Astrocyte of the spinal cord (primary cell): ENCODE results near the gene LRRC7.

ENCODE experiments used
- DNase-seq: peaks from one replicate; pipeline ENCODE4 v3.0.0; 2011; ENCODE audit warnings: low read depth, low spot score
- H3K4me3 ChIP-seq: 2 replicates; pipeline ENCODE4 v1.5.1; 2011; ENCODE audit warnings: low read depth, mild to moderate bottlenecking, low read length, moderate library complexity
- CTCF ChIP-seq: IDR thresholded peaks from 2 replicates; pipeline ENCODE4 v1.5.1; 2012; ENCODE audit warnings: low read depth, mild to moderate bottlenecking, low read length, inconsistent platforms
- in situ Hi-C: cut with HindIII; loops from 2 replicates; pipeline ENCODE4 v1.10.0; 2017; ENCODE audit warnings: low sequenced_read_pairs

LRRC7 gene

DNA sequence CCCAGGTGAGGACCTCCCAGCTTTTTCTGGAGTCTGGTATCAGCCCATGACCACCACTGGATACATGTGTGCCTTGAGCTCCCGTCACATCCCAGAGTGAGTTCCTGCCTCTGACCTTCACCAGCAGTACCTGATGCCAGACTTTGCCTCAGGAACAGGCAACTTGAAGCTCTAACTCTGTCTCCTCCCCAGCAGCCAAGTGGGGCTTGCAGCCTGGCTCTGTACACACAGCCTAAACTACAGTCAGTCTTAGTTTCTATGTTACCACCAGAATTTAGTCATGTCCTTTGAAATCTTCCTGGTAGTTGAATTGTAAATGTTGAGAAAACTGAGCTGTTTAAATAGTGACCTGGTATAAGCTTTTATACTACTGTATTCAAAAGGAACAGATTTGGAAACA is 431.1 kb downstream of the LRRC7 start:
- in situ Hi-C loops, result no loop called here
- DNase-seq, result no peak
- no peak for TF ChIP-seq CTCF
- no peak overlapping the region for H3K4me3 ChIP-seq

- DNase-seq, result no peak
- TF ChIP-seq CTCF, result no peak
- in situ Hi-C loops, result no loop called here
These were observed 435.6 kb downstream of the LRRC7 start for GRCh38 chr1:70003211-70003908.

DNA sequence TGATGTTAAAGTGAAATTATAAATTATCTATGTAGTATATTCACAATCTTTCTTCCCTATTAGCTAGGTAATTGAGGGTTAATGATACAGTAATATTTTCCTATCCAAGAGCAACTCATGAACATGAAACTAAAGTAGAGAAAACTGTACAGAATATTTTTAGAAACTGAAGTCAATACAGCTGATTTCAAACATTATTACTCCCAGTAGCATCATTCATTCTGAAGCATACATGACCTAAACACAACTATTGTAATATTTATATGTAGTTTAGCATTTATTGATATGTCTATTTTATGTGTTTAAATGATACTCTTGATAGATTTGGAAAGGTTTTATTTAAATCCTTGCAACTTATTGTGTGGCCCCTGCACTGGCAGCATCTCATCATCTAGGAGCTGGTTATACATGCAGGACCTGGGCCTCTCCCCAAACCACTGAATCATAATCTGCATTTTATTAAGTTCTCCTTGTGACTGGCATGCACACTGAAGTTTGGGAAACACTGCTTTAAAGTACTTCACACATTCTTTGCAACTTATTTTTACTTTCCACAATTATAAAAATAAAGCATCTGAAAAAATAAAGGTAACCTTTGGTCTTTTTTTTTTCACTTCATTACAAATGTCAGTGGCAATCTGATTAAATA is 437.8 kb downstream of the LRRC7 start:
- no peak overlapping the region for H3K4me3 ChIP-seq
- no peak for DNase-seq
- in situ Hi-C loops, result no loop called here
- TF ChIP-seq CTCF, result no peak

More at GRCh38 chr1:70003211-70003908, 435.6 kb downstream of the LRRC7 start:
- H3K4me3 ChIP-seq, result no peak overlapping the region

GRCh38 chr1:70008660-70009059 is 440.9 kb downstream of the LRRC7 start:
- no peak for TF ChIP-seq CTCF
- DNase-seq, result no peak
- no peak overlapping the region for H3K4me3 ChIP-seq
- in situ Hi-C loops, result no loop called here

GRCh38 chr1:70017770-70018169 is 450.0 kb downstream of the LRRC7 start:
- in situ Hi-C loops, result no loop called here
- DNase-seq, result no peak
- no peak overlapping the region for H3K4me3 ChIP-seq
- no peak for TF ChIP-seq CTCF

DNA sequence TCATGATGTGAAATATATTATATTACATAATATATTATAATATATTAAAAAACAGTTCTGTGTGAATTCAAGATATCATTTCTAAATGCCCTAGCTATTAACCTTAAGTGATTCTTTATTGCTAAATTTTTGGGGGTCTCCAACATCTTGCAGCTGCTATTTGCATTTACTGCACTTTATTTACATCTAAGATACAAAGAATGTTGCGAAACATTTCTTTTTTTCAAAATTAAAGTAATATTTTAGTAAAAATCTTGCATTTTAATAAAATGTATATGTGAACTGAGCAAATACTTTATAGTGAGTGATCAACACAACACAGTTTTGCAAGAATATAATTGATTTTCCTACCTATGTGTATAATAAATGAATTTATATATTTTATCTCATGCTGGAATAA is 456.6 kb downstream of the LRRC7 start:
- in situ Hi-C loops, result no loop called here
- no peak overlapping the region for H3K4me3 ChIP-seq
- no peak for DNase-seq
- TF ChIP-seq CTCF, result no peak
